SK-N-MC (cell line): Measurements from ENCODE around the gene RYR2.
"Not testable (repeated sequence)": the region's sequence is repeated elsewhere in the genome, so short reads cannot be mapped to it uniquely, and the experiment has no call there.

Source experiments
- DNase-seq: peaks from one replicate; pipeline ENCODE4 v3.0.0-alpha.2; 2011; ENCODE audit warnings: low read depth, low spot score
- H3K27ac ChIP-seq: fragments of 200-600 bp; sonication (generic); 2 replicates; pipeline ENCODE4 v1.5.1; 2016; ENCODE audit warnings: mixed run types
- H3K36me3 ChIP-seq: fragments of 200-600 bp; sonication (generic); 2 replicates; pipeline ENCODE4 v1.6.1; 2017; ENCODE audit warnings: antibody characterized with exemption, low read length, mixed read lengths; ENCODE audit not compliant: insufficient read depth
- H3K4me3 ChIP-seq: fragments of 200-600 bp; sonication (generic); 2 replicates; pipeline ENCODE4 v1.5.1; 2016
- H3K9ac ChIP-seq: fragments of 200-600 bp; sonication (generic); 2 replicates; pipeline ENCODE4 v1.8.0; 2017; ENCODE audit warnings: mixed run types, mixed read lengths; ENCODE audit not compliant: insufficient read length
- H3K9me3 ChIP-seq: fragments of 200-600 bp; sonication (generic); 2 replicates; pipeline ENCODE4 v1.6.1; 2017; ENCODE audit warnings: low read depth, mild to moderate bottlenecking, antibody characterized with exemption, low read length, moderate library complexity, mixed read lengths
- EZH2 ChIP-seq: fragments of 200-600 bp; sonication (generic); IDR thresholded peaks from one replicate; pipeline ENCODE4 v1.6.1; 2017; ENCODE audit warnings: antibody characterized with exemption
- FOXP2 ChIP-seq: optimal IDR thresholded peaks from 2 replicates; pipeline ENCODE3; 2011; ENCODE audit warnings: mild to moderate bottlenecking, moderate library complexity; ENCODE audit not compliant: insufficient read depth; ENCODE audit errors: extremely low read length, control extremely low read depth
- POLR2AphosphoS5 ChIP-seq: IDR thresholded peaks from 2 replicates; pipeline ENCODE4 v1.6.1; 2012; ENCODE audit warnings: mild to moderate bottlenecking, low read depth, low read length, borderline replicate concordance

RYR2 gene

GRCh38 chr1:237580726-237581125 lies 538.7 kb downstream of the RYR2 start:
- Histone ChIP-seq H3K27ac (no peak overlapping the region), H3K4me3 (no peak overlapping the region), H3K9ac (no peak overlapping the region), H3K36me3 (peaks cover under 1% of the 10 kb centered on the region; the same call in 1 of the 2 replicates), H3K9me3 (0 out of 2 replicates have a peak, but pooled peaks cover 3% of the 10 kb centered on the region)
- TF ChIP-seq EZH2 (no peak), POLR2AphosphoS5 (no peak), FOXP2 (no peak)
- DNase-seq: no peak

- Histone ChIP-seq H3K27ac (no peak overlapping the region), H3K36me3 (no peaks in the 10 kb centered on the region; the same call in 1 of the 2 replicates), H3K9ac (no peak overlapping the region), H3K4me3 (no peak overlapping the region), H3K9me3 (0 out of 2 replicates have a peak, but pooled peaks cover 3% of the 10 kb centered on the region)
- TF ChIP-seq POLR2AphosphoS5: no peak
- no peak for DNase-seq
Measured at GRCh38 chr1:237583270-237583669, 541.3 kb downstream of the RYR2 start.

- Histone ChIP-seq H3K9ac (no peak overlapping the region), H3K36me3 (no peaks in the 10 kb centered on the region; the same call in 1 of the 2 replicates), H3K4me3 (no peak overlapping the region), H3K9me3 (0 out of 2 replicates have a peak, but pooled peaks cover 3% of the 10 kb centered on the region), H3K27ac (no peak overlapping the region)
- no peak for DNase-seq
- TF ChIP-seq EZH2 (no peak), FOXP2 (no peak), POLR2AphosphoS5 (no peak)
Measured at GRCh38 chr1:237583756-237584155, 541.8 kb downstream of the RYR2 start.

GRCh38 chr1:237590386-237590785 lies 548.4 kb downstream of the RYR2 start:
- peaks cover 9% of the 10 kb centered on the region; the same call in 1 of the 2 replicates for H3K36me3 ChIP-seq
- no peak overlapping the region for H3K9ac ChIP-seq
- no peak for DNase-seq
- H3K9me3 ChIP-seq: 0 out of 2 replicates have a peak, but pooled peaks cover 3% of the 10 kb centered on the region
- no peak overlapping the region for H3K4me3 ChIP-seq
- TF ChIP-seq FOXP2 (no peak), EZH2 (no peak), POLR2AphosphoS5 (no peak)
- no peak overlapping the region for H3K27ac ChIP-seq

GRCh38 chr1:237591353-237591752 lies 549.4 kb downstream of the RYR2 start:
- H3K36me3 ChIP-seq: peaks cover 16% of the 10 kb centered on the region; the same call in 1 of the 2 replicates
- TF ChIP-seq POLR2AphosphoS5: no peak
- no peak for TF ChIP-seq FOXP2
- no peak for TF ChIP-seq EZH2
- 0 out of 2 replicates have a peak, but pooled peaks cover 3% of the 10 kb centered on the region for H3K9me3 ChIP-seq
- no peak overlapping the region for H3K4me3 ChIP-seq
- DNase-seq: no peak
- H3K27ac ChIP-seq: no peak overlapping the region
- H3K9ac ChIP-seq: no peak overlapping the region

GRCh38 chr1:237603036-237603568 lies 561.1 kb downstream of the RYR2 start:
- peak; percentile 10 for DNase-seq
- H3K9ac ChIP-seq, H3K9me3 ChIP-seq, H3K4me3 ChIP-seq, H3K36me3 ChIP-seq, H3K27ac ChIP-seq: not testable (repeated sequence)

- Histone ChIP-seq H3K36me3 (peaks cover 4% of the 10 kb centered on the region; the same call in 1 of the 2 replicates), H3K27ac (no peak overlapping the region), H3K9ac (no peak overlapping the region), H3K4me3 (no peak overlapping the region), H3K9me3 (no peaks in the 10 kb centered on the region)
- TF ChIP-seq EZH2: no peak
- no peak for TF ChIP-seq POLR2AphosphoS5
- no peak for TF ChIP-seq FOXP2
- no peak for DNase-seq
Measured at GRCh38 chr1:237608433-237608832, 566.4 kb downstream of the RYR2 start.

- no peak for DNase-seq
- H3K36me3 ChIP-seq: peaks cover 16% of the 10 kb centered on the region; the same call in 1 of the 2 replicates
- H3K27ac ChIP-seq: no peak overlapping the region
- H3K4me3 ChIP-seq: no peak overlapping the region
- H3K9me3 ChIP-seq: no peaks in the 10 kb centered on the region
- H3K9ac ChIP-seq: no peak overlapping the region
- TF ChIP-seq POLR2AphosphoS5 (no peak), EZH2 (no peak), FOXP2 (no peak)
Measured at GRCh38 chr1:237610157-237610556, 568.2 kb downstream of the RYR2 start.

GRCh38 chr1:237613984-237614383 lies 572.0 kb downstream of the RYR2 start:
- TF ChIP-seq FOXP2 (no peak), EZH2 (no peak), POLR2AphosphoS5 (no peak)
- Histone ChIP-seq H3K4me3 (no peak overlapping the region), H3K27ac (no peak overlapping the region), H3K9me3 (peaks cover 4% of the 10 kb centered on the region), H3K9ac (no peak overlapping the region), H3K36me3 (peaks cover 47% of the 10 kb centered on the region)
- DNase-seq: no peak
